HCT116 (cell line): Measurements from ENCODE around the gene AASS. TPM values are rescaled to one million over a fixed set of nuclear protein-coding genes. Genes with fewer than 3 reads are reported as not detected.

Source experiments
- ATAC-seq: fragments of 200-7000 bp; cut with Tn5 transposase; 2 replicates; pipeline ENCODE4 v1.9.1; 2020; ENCODE audit warnings: mild to moderate bottlenecking, moderate library complexity
- BruUV-seq: library from RNA; stranded (reverse); fragments of 400-500 nt; replicated peaks from 2 replicates; lab custom pipeline; 2021; lab: Mats Ljungman, UMichigan
- CTCF ChIA-PET: fragments of 300-600 bp; sonication (Branson Sonifier 250); formaldehyde crosslinking; loops from one replicate; lab custom pipeline; 2021; ENCODE audit warnings: antibody characterized with exemption; lab: Charles Lee
- POLR2A ChIA-PET: fragments of 300-600, 350-600 bp; sonication (Branson Sonifier 250); formaldehyde crosslinking; loops from one replicate; lab custom pipeline; 2021; ENCODE audit warnings: antibody characterized with exemption; lab: Charles Lee
- RAD21 ChIA-PET, 2 experiments: fragments of 300-600 bp; sonication (Branson Sonifier 250); formaldehyde crosslinking; loops; one replicate each; lab custom pipeline; 2023; ENCODE audit warnings: low total read pairs in 2 of 2; ENCODE audit not compliant: uncharacterized antibody in 2 of 2, unreplicated experiment in 2 of 2, low non-redundant PET in 1 of 2; lab: Charles Lee
- DNase-seq: peaks from one replicate; pipeline ENCODE4 v3.0.0-alpha.2; 2010; ENCODE audit warnings: low read depth, low spot score
- H2AFZ ChIP-seq: fragments of 200-600 bp; shearing (Covaris generic), sonication (generic); 2 replicates; pipeline ENCODE4 v1.6.1; 2017; ENCODE audit warnings: low read depth, mixed run types, mixed read lengths, antibody characterized with exemption, low read length; ENCODE audit not compliant: poor library complexity, severe bottlenecking
- H3K27ac ChIP-seq: 2 replicates; pipeline ENCODE4 v1.5.1; 2012; ENCODE audit warnings: low read depth, low read length
- H3K27me3 ChIP-seq: fragments of 200-600 bp; sonication (generic); 2 replicates; pipeline ENCODE4 v1.6.1; 2016; ENCODE audit warnings: mixed run types, low read length, mixed read lengths; ENCODE audit not compliant: insufficient read depth
- H3K36me3 ChIP-seq, 2 experiments: fragments of 200-500 bp in 1 of 2; fragments of 200-600 bp in 1 of 2; sonication (Bioruptor generic) in 1 of 2; sonication (generic) in 1 of 2; 2 replicates each; pipeline versions ENCODE4 v1.5.1 to v1.6.1; 2014 to 2016; ENCODE audit warnings: low read length in 2 of 2, inconsistent platforms in 1 of 2, mixed read lengths in 1 of 2, mixed run types in 1 of 2; ENCODE audit not compliant: insufficient read depth in 2 of 2, control insufficient read depth in 1 of 2
- H3K4me1 ChIP-seq, 2 experiments: fragments of 200-600 bp in 1 of 2; sonication (generic) in 1 of 2; 2 replicates each; pipeline versions ENCODE4 v1.5.1 to v1.6.1; 2012 to 2017; ENCODE audit warnings: low read length in 2 of 2, inconsistent platforms in 1 of 2, mild to moderate bottlenecking in 1 of 2, mixed read lengths in 1 of 2, mixed run types in 1 of 2, moderate library complexity in 1 of 2; ENCODE audit not compliant: insufficient read depth in 2 of 2, control insufficient read depth in 1 of 2
- H3K4me2 ChIP-seq: fragments of 200-600 bp; sonication (generic); 2 replicates; pipeline ENCODE4 v1.6.1; 2017; ENCODE audit warnings: mixed run types, low read length, mixed read lengths
- H3K4me3 ChIP-seq, 2 experiments: fragments of 200-600 bp in 1 of 2; sonication (generic) in 1 of 2; replicated peaks in 1 of 2; 2 replicates each; pipeline ENCODE4 v1.5.1; 2011 to 2016; ENCODE audit warnings: low read length in 2 of 2, control low read depth in 1 of 2, low read depth in 1 of 2, mild to moderate bottlenecking in 1 of 2, mixed read lengths in 1 of 2, mixed run types in 1 of 2
- H3K79me2 ChIP-seq: fragments of 200-600 bp; sonication (generic); 2 replicates; pipeline ENCODE4 v1.6.1; 2017; ENCODE audit warnings: mild to moderate bottlenecking, mixed run types, low read length, moderate library complexity, mixed read lengths; ENCODE audit not compliant: insufficient read depth
- H3K9ac ChIP-seq: fragments of 200-600 bp; sonication (generic); 2 replicates; pipeline ENCODE4 v1.6.1; 2016; ENCODE audit warnings: low read length, mixed read lengths
- H3K9me2 ChIP-seq: fragments of 200-600 bp; sonication (generic), shearing (Covaris generic); 2 replicates; pipeline ENCODE4 v1.6.1; 2017; ENCODE audit warnings: mixed run types, mild to moderate bottlenecking, moderate library complexity; ENCODE audit not compliant: insufficient read depth
- H3K9me3 ChIP-seq, 2 experiments: fragments of 200-500 bp in 1 of 2; fragments of 200-600 bp in 1 of 2; sonication (Bioruptor generic) in 1 of 2; sonication (generic) in 1 of 2; 2 replicates each; pipeline ENCODE4 v1.6.1; 2014 to 2017; ENCODE audit warnings: low read length in 2 of 2, mixed read lengths in 2 of 2, inconsistent platforms in 1 of 2, low read depth in 1 of 2, mild to moderate bottlenecking in 1 of 2, mixed run types in 1 of 2, moderate library complexity in 1 of 2; ENCODE audit not compliant: control insufficient read depth in 1 of 2, insufficient read depth in 1 of 2
- H4K20me1 ChIP-seq: fragments of 200-600 bp; sonication (generic), shearing (Covaris generic); 2 replicates; pipeline ENCODE4 v1.6.1; 2017; ENCODE audit warnings: mixed run types, mild to moderate bottlenecking, moderate library complexity; ENCODE audit not compliant: insufficient read depth
- ATF3 ChIP-seq: IDR thresholded peaks from 2 replicates; pipeline ENCODE4 v1.6.1; 2012
- CBX3 ChIP-seq: IDR thresholded peaks from 2 replicates; pipeline ENCODE4 v1.6.1; 2012; ENCODE audit warnings: low read depth
- CEBPB ChIP-seq: IDR thresholded peaks from 2 replicates; pipeline ENCODE4 v1.6.1; 2012; ENCODE audit warnings: low read depth
- ELF1 ChIP-seq: IDR thresholded peaks from 2 replicates; pipeline ENCODE4 v1.6.1; 2012; ENCODE audit warnings: low read depth, borderline replicate concordance
- EZH2 ChIP-seq: fragments of 200-600 bp; sonication (generic); IDR thresholded peaks from 2 replicates; pipeline ENCODE4 v1.6.1; 2017; ENCODE audit warnings: antibody characterized with exemption, mixed run types
- EZH2phosphoT487 ChIP-seq: fragments of 200-600 bp; IDR thresholded peaks from 2 replicates; pipeline ENCODE4 v1.6.1; 2018; ENCODE audit warnings: antibody characterized with exemption, borderline replicate concordance
- FOSL1 ChIP-seq: IDR thresholded peaks from 2 replicates; pipeline ENCODE4 v1.6.1; 2012; ENCODE audit warnings: low read depth
- MAX ChIP-seq: IDR thresholded peaks from 2 replicates; pipeline ENCODE4 v1.6.1; 2012
- POLR2AphosphoS5 ChIP-seq: IDR thresholded peaks from 2 replicates; pipeline ENCODE4 v1.6.1; 2011; ENCODE audit warnings: mild to moderate bottlenecking, low read depth, low read length, moderate library complexity
- REST ChIP-seq: IDR thresholded peaks from 2 replicates; pipeline ENCODE4 v1.6.1; 2012; ENCODE audit warnings: low read depth
- SRF ChIP-seq: IDR thresholded peaks from 2 replicates; pipeline ENCODE4 v1.6.1; 2012; ENCODE audit warnings: low read depth
- ZBTB33 ChIP-seq: IDR thresholded peaks from 2 replicates; pipeline ENCODE4 v1.6.1; 2011; ENCODE audit warnings: mild to moderate bottlenecking, low read length, moderate library complexity; ENCODE audit not compliant: insufficient replicate concordance; ENCODE audit errors: extremely low read depth
- ZFX ChIP-seq: fragments of 450-650 bp; IDR thresholded peaks from 2 replicates; pipeline ENCODE4 v1.6.1; 2017
- ZNF274 ChIP-seq: fragments of 200-500 bp; sonication (Bioruptor generic); IDR thresholded peaks from 2 replicates; pipeline ENCODE4 v1.6.1; 2014; ENCODE audit warnings: mild to moderate bottlenecking, low read depth, low read length, inconsistent platforms
- intact Hi-C: fragments of 100-400 bp; cut with micrococcal nuclease; formaldehyde crosslinking; loops from 2 replicates; pipeline ENCODE4 v1.10.0; 2022
- total RNA-seq: library from RNA; stranded (reverse); gene quantifications from one replicate; pipeline ENCODE4 v1.2.1, GENCODE V29; 2021; ENCODE audit not compliant: unreplicated experiment

AASS gene
- total RNA-seq, 1 experiment from 2014 or later = 5.1 TPM

- H3K9ac ChIP-seq = no peak overlapping the region
- H3K79me2 ChIP-seq = no peaks in the 10 kb centered on the region
- H2AFZ ChIP-seq = no peak overlapping the region
- no TSS peak for BruUV-seq
- ATAC-seq (no peak), DNase-seq (no peak)
- H3K27ac ChIP-seq = no peak overlapping the region
- no peak overlapping the region for H3K4me3 ChIP-seq
- ChIA-PET POLR2A (no interaction called here), RAD21 (no interaction called here), CTCF (no interaction called here)
- H4K20me1 ChIP-seq = no peaks in the 10 kb centered on the region
- H3K36me3 ChIP-seq = no peaks in the 10 kb centered on the region
- H3K27me3 ChIP-seq = no peaks in the 10 kb centered on the region
- H3K4me1 ChIP-seq = no peaks in the 10 kb centered on the region
- TF ChIP-seq CBX3 (no peak), ATF3 (no peak), CEBPB (no peak), ZNF274 (no peak), ELF1 (no peak), FOSL1 (no peak), REST (no peak), ZBTB33 (no peak), POLR2AphosphoS5 (no peak), EZH2phosphoT487 (no peak), MAX (no peak), ZFX (no peak), SRF (no peak), EZH2 (no peak)
- no peak overlapping the region for H3K4me2 ChIP-seq
- no peaks in the 10 kb centered on the region for H3K9me3 ChIP-seq
- intact Hi-C loops = no loop called here
- no peaks in the 10 kb centered on the region for H3K9me2 ChIP-seq
These were observed 103.9 kb downstream of the AASS start for GRCh38 chr7:122040147-122040546.
